Fibroblast of the aortic adventitia (primary cell): ENCODE results near the gene ZCCHC14. TPM values are rescaled to one million over a fixed set of nuclear protein-coding genes. Genes with fewer than 3 reads are reported as not detected.
"Not testable (repeated sequence)": the region's sequence is repeated elsewhere in the genome, so short reads cannot be mapped to it uniquely, and the experiment has no call there.

Experiments used
- DNase-seq: peaks from one replicate; pipeline ENCODE4 v3.0.0-alpha.2; 2010; ENCODE audit warnings: low read depth
- H3K4me3 ChIP-seq: 2 replicates; pipeline ENCODE4 v1.5.1; 2011; ENCODE audit warnings: low read depth, mild to moderate bottlenecking, control low read depth, low read length, moderate library complexity
- CTCF ChIP-seq: IDR thresholded peaks from 2 replicates; pipeline ENCODE4 v1.5.1; 2011; ENCODE audit warnings: mild to moderate bottlenecking, low read length, control low read depth, inconsistent platforms; ENCODE audit not compliant: insufficient read depth
- total RNA-seq: library from RNA; depleted of rRNA; stranded (reverse); fragments of >200 nt; gene quantifications from 2 replicates; pipeline ENCODE4 v1.2.3, GENCODE V29; 2012; ENCODE audit warnings: low replicate concordance

The ZCCHC14 gene
- total RNA-seq, 1 donor = 24.5 TPM

GRCh38 chr16:87525352-87525751, 32.5 kb upstream of the ZCCHC14 start:
- no peak for TF ChIP-seq CTCF

DNA sequence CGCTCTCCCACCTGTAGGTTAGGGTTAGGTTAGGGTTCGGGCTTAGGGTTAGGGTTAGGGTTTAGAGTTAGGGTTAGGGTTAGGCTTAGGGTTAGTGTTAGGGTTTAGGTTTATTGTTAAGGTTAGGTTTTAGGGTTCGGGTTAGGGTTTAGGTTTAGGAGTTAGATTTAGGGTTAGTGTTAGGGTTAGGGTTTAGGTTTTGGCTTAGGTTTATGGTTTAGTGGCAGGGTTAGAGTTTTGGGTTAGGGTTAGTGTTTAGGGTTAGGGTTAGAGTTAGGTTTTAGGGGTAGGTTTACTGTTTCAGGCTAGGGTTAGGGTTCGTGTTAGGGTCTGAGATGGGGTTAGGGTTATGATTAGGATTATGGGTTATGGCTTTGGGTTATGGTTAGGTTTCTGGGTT, 31.6 kb upstream of the ZCCHC14 start:
- TF ChIP-seq CTCF = no peak
- DNase-seq = no peak
- no peak overlapping the region for H3K4me3 ChIP-seq

More at GRCh38 chr16:87525352-87525751, 32.5 kb upstream of the ZCCHC14 start:
- H3K4me3 ChIP-seq = no peak overlapping the region
- no peak for DNase-seq

DNA sequence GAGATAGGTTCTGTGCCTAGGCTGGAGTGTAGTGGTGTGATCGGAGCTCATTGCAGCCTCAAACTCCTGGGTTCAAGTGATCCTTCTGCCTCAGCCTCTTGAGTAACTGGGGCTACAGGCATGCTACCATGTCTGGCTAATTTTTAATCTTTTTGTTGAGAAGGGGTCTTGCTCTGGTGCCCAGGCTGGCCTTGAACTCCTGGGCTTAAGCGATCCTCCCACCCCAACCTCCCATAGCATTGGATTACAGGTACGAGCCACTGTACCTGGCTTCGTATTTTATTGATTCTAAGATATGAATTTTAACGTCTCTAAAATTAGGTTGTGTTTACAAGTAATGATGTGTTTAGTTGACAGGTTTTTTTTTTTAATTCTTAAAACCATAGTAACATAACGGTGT, 30.8 kb upstream of the ZCCHC14 start:
- DNase-seq, H3K4me3 ChIP-seq: not testable (repeated sequence)

DNA sequence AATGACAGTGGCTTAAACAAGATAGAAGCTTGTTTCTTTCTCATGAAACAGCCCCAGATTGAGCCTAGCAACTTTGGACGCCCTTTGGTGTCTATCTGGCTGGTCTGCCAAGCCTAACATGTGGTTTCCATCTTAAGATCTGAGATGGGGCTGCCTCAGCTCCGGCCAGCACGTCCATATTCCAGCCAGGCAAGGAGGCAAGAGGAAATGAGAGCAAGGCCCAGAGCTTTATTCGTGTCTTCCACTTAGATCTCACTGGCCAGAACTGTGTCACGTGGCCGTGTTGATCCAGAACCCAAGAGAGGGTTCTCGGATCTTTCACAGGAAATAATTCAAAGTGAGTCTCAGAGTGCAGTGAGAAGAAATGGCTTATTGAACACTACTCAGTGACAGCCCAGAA, 28.9 kb upstream of the ZCCHC14 start:
- peak; percentile 73 for DNase-seq
- not testable (repeated sequence) for H3K4me3 ChIP-seq

DNA sequence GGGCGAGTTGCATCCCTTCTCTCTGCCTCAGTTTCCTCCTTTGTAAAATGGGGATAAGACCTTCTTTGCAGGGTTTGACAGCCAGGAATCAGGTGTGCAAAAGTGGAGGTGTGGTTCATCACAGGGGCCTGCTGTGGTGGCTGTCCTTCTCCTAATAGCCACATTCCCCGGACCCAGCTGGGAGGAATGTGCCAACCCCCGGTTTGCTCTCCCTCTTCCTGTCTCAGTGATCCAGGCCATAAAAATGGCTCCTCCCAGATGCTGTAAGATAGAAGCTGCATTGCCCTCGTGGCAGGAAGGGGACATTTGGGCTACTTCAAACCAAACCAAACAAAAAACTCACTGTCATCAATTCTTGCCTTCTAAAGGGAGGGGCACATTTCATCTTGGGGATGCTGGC, 26.3 kb upstream of the ZCCHC14 start:
- peak; percentile 32 for DNase-seq

DNA sequence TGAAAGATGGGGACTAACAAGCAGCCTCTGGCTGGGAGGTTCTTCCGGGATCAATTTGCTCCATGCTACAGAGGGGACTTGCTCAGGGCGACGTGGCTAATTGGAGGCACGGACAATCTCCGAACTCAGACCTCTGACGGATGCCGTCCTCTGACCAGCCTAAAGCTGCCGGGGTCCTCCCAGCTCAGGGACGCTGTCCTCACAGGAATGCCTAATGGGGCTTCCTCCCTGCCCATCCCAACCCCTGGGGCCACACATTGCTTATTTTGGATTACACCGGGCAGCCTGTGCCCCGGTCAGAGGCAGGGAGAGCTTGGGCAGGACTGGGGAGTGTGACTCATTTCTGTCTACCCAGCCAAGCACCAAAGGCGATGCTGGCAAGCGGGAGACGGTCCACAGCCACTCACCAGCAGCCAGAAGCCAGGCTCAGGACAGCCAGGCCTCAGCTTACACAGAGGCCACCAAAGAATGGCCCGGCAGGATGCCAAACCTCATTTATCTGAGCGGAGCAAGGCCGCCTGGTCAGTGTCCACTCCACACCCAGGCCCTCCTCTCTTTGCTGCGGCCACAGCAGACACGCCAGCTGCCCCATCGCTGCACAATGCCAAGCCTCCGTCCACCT, 25.7 kb upstream of the ZCCHC14 start:
- peak overlapping the region; percentile 19 for H3K4me3 ChIP-seq
- DNase-seq = peak; percentile 85

More for the DNA sequence above, 26.3 kb upstream of the ZCCHC14 start:
- H3K4me3 ChIP-seq = not testable (repeated sequence)

DNA sequence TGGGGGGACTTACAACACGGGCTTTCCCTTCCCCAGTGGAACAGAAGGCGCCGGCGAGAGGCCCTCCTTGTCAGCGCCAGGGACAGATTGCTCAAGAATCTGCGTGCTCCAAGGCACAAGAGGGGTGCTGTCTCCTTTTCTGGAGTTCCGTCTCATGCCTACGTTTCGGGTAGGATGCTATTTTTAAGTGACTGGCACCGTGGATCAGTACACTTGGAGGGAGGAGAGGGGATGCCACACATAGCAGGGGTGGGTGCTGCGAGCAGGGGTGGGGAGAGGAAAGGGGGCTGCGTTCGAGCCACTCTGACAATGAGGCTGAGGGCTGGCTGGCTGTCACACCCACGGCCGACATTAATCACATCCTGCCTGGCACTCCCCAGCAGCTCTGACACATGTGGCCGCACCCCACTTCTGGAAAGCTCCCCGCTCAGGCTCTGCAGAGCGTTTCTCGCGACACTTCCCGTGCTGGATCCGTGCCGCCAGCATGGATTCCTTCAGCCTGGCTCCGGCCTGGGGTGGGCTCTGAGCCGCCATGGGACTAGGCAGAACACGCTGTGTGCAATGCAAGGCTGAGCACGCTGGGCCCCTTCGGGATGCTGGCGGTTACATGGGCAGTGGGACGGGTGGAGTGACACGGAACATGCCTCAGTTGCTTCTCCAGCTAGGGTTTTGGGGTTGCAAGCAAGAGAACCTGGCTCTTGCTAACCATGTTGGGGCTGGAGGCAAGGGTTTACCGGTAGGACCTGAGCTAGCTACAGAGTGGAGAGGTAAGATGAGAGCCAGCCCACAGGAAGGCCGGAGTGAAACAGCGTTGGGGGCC, 25.0 kb upstream of the ZCCHC14 start:
- DNase-seq = peak; percentile 81
- peak overlapping the region; percentile 19 for H3K4me3 ChIP-seq

DNA sequence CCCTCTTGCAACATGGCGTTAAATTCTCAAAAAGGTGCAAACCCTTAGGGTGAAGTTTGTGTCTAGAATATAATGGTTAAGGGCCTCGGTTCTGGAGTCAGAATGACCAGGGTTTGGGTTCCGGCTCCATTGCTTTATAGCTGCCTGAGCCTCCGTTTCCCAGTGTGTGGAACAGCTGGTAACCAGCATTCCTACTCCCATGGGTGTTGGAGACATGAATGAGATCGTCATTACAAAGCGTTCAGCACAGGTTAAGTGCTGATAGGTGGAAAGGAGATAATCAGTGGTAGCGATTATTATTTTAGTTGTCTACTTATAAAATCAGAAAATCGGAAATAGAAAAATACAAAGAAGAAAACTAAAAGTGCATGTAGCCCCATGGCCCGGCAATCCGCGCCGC, 23.5 kb upstream of the ZCCHC14 start:
- no peak overlapping the region for H3K4me3 ChIP-seq
- no peak for DNase-seq
- no peak for TF ChIP-seq CTCF

- TF ChIP-seq CTCF = no peak
- DNase-seq = peak; percentile 34
- H3K4me3 ChIP-seq = no peak overlapping the region
Observed at GRCh38 chr16:87515475-87516330, 22.9 kb upstream of the ZCCHC14 start.

- not testable (repeated sequence) for DNase-seq, H3K4me3 ChIP-seq
Observed at GRCh38 chr16:87509778-87510177, 17.0 kb upstream of the ZCCHC14 start.
